Measurements from ENCODE around the gene CACNB4. TPM values are rescaled to one million over a fixed set of nuclear protein-coding genes. Genes with fewer than 3 reads are reported as not detected.

Gene CACNB4
- total and polyA plus RNA-seq, 7 donors = 0.23 to 4.4 (median 1.1) TPM

DNA sequence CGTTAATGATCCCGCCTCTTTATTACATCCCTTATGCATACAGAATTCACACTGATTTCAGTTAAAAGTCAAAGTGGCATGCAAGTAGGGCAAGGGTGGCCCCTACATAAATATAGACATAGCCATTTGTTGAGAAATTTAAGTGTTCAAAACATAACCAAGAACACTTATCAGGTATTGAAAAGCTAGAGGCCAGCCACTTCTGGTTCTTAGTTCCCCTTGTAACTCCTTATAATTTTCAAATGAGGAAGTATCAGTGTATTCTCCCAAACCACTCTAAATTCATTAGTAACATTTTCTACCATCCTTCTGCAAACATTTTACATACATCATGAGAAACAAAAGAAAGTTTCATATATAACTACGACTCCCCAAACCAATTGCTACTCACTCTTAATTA, 264.9 kb downstream of the CACNB4 start:
- intact Hi-C loops (cut with DNase I) = no loop called here
- no peaks in the 10 kb centered on the region for H3K36me3 ChIP-seq
- H3K4me1 ChIP-seq = peaks cover 0 to 2% (median under 1%) of the 10 kb centered on the region in 4 donors
- no peak for TF ChIP-seq POLR2A (IDR thresholded peaks at IDR 0.05)
- TF ChIP-seq CTCF (IDR thresholded peaks at IDR 0.05) = no peak
- no peak for TF ChIP-seq POLR2AphosphoS5 (IDR thresholded peaks at IDR 0.05)
- no peak for TF ChIP-seq EP300 (IDR thresholded peaks at IDR 0.05)
- WGBS, 2 donors = 86 to 92% methylated on average over 3 of the region's 3 CpGs
- no peak overlapping the region for H3K27ac ChIP-seq
- H3K9me3 ChIP-seq = no peaks in the 10 kb centered on the region
- H3K4me3 ChIP-seq = no peak overlapping the region
- no peaks in the 10 kb centered on the region for H3K27me3 ChIP-seq
- no peak for DNase-seq

GRCh38 chr2:151830961-151831360, 267.9 kb downstream of the CACNB4 start:
- Histone ChIP-seq H3K9me3 (no peaks in the 10 kb centered on the region), H3K27ac (no peak overlapping the region), H3K4me1 (peaks cover 0 to 16% (median 10%) of the 10 kb centered on the region in 4 donors), H3K27me3 (no peaks in the 10 kb centered on the region), H3K36me3 (no peaks in the 10 kb centered on the region), H3K4me3 (no peak overlapping the region)
- TF ChIP-seq EP300 (IDR thresholded peaks at IDR 0.05) = no peak
- TF ChIP-seq CTCF (IDR thresholded peaks at IDR 0.05) = no peak
- no peak for TF ChIP-seq POLR2AphosphoS5 (IDR thresholded peaks at IDR 0.05)
- TF ChIP-seq POLR2A (IDR thresholded peaks at IDR 0.05) = no peak
- intact Hi-C loops (cut with DNase I) = no loop called here
- WGBS, 2 donors = 52 to 88% methylated on average over 2 of the region's 2 CpGs
- DNase-seq = no peak

GRCh38 chr2:151828890-151829324, 269.9 kb downstream of the CACNB4 start:
- no peaks in the 10 kb centered on the region for H3K9me3 ChIP-seq
- no peaks in the 10 kb centered on the region for H3K27me3 ChIP-seq
- no peaks in the 10 kb centered on the region for H3K36me3 ChIP-seq
- intact Hi-C loops (cut with DNase I) = loop anchor here (2.0 to 5.0 kb wide), 2 partner anchors 57 to 346 kb away; partner anchors contain the start of gene STAM2
- peak overlapping the region; percentile 88 to 90 (median 88) for H3K27ac ChIP-seq
- no peak for DNase-seq
- H3K4me3 ChIP-seq = peak overlapping the region; percentile 82 to 98 (median 92)
- peaks cover 0 to 34% (median 23%) of the 10 kb centered on the region in 4 donors for H3K4me1 ChIP-seq
- TF ChIP-seq EP300 (IDR thresholded peaks at IDR 0.05) = no peak
- no peak for TF ChIP-seq POLR2A (IDR thresholded peaks at IDR 0.05)
- no peak for TF ChIP-seq CTCF (IDR thresholded peaks at IDR 0.05)
- no peak for TF ChIP-seq POLR2AphosphoS5 (IDR thresholded peaks at IDR 0.05)
- WGBS, 2 donors = 82 to 88% methylated on average over 5 of the region's 5 CpGs

GRCh38 chr2:151828143-151828889, 270.5 kb downstream of the CACNB4 start, which contains the start of gene ARL5A:
ARL5A (minus strand) TSS chr2:151828421; CDS start chr2:151828176, 245 bp downstream.
- peaks cover 0 to 40% (median 28%) of the 10 kb centered on the region in 4 donors for H3K4me1 ChIP-seq
- peak within 1 kb of the TSS; percentile 88 to 90 (median 88) for H3K27ac ChIP-seq
- no peaks in the 10 kb centered on the region for H3K36me3 ChIP-seq
- intact Hi-C loops (cut with DNase I) = loop anchor here (2.0 to 5.0 kb wide), 2 partner anchors 56 to 346 kb away; partner anchors contain the start of gene STAM2
- H3K27me3 ChIP-seq = no peaks in the 10 kb centered on the region
- whole genome bisulfite sequencing, 2 donors = 0 to 1% methylated on average over 64 of the region's 64 CpGs
- DNase-seq = peak; percentile 98
- no peaks in the 10 kb centered on the region for H3K9me3 ChIP-seq
- peak within 1 kb of the TSS; percentile 82 to 98 (median 92) for H3K4me3 ChIP-seq
- TF ChIP-seq CTCF (IDR thresholded peaks at IDR 0.05) (no peak), POLR2A (IDR thresholded peaks at IDR 0.05) (peak; percentile 53 to 63), EP300 (IDR thresholded peaks at IDR 0.05) (no peak), POLR2AphosphoS5 (IDR thresholded peaks at IDR 0.05) (peak; percentile 83 to 94 (median 88))

Measured in sigmoid colon (tissue), 7 donors.